Tongue (tissue), 2 donors: ENCODE data around the gene CRTC2. TPM values are rescaled to one million over a fixed set of nuclear protein-coding genes. Genes with fewer than 3 reads are reported as not detected.
"Not testable (repeated sequence)": the region's sequence is repeated elsewhere in the genome, so short reads cannot be mapped to it uniquely, and the experiment has no call there.

Experiments used
- DNase-seq: peaks from one replicate; pipeline ENCODE4 v3.0.0-alpha.2; 2015
- total RNA-seq: library from RNA; depleted of rRNA; stranded (reverse); fragments of >200 nt; gene quantifications from one replicate; pipeline ENCODE4 v1.2.3, GENCODE V29; 2014

The CRTC2 gene
- total RNA-seq, 1 donor from 2014 or later, result 3.2 TPM

DNA sequence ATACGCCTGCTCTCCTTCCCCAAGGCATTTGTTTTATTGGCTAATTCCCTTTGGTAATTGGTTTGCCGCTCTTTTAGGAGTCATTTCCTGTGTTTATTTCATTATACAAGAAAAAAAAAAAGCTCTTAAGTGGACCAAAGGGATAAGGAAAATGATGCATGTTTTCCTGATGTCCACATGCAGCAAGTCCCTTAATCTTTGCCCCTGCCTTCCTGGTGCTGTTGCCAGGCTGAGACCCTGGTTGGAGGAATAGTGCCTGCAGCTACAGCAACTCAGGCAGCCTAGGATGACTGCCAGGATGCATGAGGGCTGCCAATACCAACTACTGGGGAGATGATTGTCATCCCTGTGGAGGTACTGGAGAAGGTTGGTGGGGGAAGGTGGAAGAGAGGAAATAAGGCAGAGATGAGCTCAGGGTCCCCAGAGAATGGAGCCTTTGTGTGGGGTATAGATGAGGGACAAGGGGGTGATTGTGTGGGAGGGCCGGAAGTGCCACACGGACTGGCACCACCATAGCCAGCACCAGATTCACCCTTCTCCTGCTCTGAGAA is 29.5 kb downstream of the CRTC2 start:
- no peak for DNase-seq

- DNase-seq, result no peak
Measured at GRCh38 chr1:153928245-153928644, 30.2 kb downstream of the CRTC2 start.

GRCh38 chr1:153926405-153926804 is 32.0 kb downstream of the CRTC2 start:
- no peak for DNase-seq

- peak; percentile 100 for DNase-seq
Measured at GRCh38 chr1:153922972-153923925, 35.2 kb downstream of the CRTC2 start, which contains the start of gene GATAD2B. GATAD2B (minus strand) TSS chr1:153922972; CDS start chr1:153828347, 94,625 bp downstream.

GRCh38 chr1:153922076-153922971 is 36.1 kb downstream of the CRTC2 start:
- DNase-seq, result no peak

DNA sequence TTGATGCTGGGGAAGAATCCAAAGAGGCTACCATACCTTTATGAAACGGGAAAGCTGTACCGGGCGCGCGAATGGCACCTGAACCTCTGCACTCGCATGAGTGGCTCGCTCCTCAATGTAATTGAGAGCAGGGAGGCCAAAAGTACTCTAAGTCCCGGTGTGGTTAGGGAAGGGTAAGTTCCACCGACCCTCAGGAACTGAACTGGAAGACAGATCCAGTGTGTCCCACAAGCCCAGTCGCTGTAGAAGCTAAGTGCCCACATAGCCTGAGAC is 36.7 kb downstream of the CRTC2 start:
- no peak for DNase-seq

- no peak for DNase-seq
Measured at GRCh38 chr1:153921080-153921802, 37.2 kb downstream of the CRTC2 start.

- DNase-seq, result peak; percentile 35
Measured at GRCh38 chr1:153919876-153920852, 38.2 kb downstream of the CRTC2 start.

DNA sequence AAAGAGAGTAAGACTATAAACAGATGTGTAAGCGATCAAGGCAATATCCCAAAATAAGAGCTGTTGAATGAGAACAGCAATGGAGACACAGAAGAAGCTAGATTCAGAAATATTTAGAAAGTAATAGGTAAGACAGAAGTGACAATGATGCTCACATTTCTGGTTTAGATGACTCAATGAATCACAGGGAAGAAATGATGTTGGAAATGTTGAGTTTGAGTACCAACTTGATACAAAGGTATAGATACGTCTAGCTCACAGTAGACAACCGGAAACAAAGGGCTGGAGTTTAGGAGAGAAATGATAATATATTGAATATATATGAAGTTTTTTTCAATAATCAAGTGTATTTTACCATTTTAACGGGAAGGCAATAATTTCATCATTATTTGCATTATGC is 42.1 kb downstream of the CRTC2 start:
- DNase-seq, result no peak

- no peak for DNase-seq
Measured at GRCh38 chr1:153912349-153912748, 46.1 kb downstream of the CRTC2 start.

DNA sequence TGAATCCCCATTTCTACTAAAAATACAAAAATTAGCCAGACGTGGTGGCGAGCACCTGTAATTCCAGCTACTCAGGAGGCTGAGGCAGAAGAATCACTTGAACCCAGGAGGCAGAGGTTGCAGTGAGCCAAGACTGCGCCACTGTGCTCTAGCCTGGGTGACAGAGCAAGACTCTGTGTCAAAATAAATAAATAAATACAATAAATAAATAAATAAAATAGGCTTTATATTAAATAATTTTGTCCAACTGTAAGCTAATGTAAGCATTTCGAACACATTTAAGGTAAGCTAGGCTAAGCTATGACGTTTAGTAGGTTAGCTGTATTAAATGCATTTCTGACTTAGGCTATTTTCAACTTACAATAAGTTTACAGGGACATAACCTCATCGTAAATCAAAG is 47.9 kb downstream of the CRTC2 start:
- DNase-seq, result not testable (repeated sequence)

DNA sequence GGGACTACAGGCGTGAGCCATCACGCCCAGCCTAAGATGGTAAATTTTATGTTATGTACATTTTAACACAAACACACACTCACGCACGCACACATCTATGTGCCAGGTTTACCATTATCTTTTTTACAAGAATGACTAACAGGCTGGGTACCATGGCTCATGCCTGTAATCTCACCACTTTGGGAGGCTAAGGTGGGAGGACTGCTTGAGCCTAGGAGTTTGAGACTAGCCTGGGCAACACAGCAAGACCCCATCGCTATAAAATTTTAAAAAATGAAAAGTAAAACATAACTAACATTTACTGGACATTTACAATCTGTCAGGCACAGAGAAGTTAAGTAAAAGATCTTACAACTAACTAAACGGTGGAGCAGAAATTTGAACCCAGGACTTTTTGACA is 50.3 kb downstream of the CRTC2 start:
- no peak for DNase-seq

GRCh38 chr1:153907134-153907533 is 51.3 kb downstream of the CRTC2 start:
- DNase-seq, result no peak

GRCh38 chr1:153906396-153906795 is 52.0 kb downstream of the CRTC2 start:
- DNase-seq, result no peak

GRCh38 chr1:153905908-153906307 is 52.5 kb downstream of the CRTC2 start:
- DNase-seq, result not testable (repeated sequence)

DNA sequence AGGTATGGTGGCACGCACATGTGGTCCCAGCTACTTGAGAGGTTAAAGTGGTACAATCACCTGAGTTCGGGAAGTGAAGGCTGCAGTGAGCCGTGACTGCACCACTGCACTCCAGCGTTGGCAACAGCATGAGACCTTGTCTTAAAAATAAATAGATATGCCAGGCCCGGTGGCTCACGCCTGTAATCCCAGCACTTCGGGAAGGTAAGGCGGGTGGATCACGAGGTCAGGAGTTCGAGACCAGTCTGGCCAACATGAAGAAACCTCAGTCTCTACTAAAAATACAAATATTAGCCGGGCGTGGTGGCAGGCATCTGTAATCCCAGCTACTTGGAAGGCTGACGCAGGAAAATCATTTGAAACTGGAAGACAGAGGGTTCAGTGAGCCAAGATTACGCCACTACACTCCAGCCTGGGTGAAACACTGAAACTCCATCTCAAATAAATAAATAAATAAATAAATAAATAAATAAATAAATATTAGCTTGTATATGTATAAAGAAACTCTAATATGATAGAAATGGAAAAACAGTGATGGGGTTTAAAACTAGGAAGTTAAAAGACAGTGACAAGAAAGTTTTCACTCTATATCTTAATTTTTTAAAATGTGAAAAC is 54.5 kb downstream of the CRTC2 start:
- DNase-seq, result no peak

DNA sequence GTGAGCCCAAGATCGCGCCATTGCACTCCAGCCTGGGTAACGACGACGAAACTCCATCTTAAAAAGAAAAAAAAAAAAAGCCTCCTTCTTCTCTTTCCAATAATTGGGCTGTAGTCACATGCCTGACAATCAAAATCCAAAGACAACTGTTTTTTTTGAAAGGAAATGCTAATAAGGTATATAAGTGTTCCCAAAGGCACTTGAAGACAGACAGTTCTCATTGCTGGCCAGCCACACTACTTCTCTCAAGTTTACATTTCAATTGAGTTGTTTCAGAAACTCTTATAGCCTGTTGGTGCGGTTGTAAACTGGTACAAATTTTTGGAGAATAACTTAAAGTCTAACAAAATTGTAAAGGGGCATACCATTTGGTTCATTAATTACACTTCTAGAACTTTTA is 58.9 kb downstream of the CRTC2 start:
- no peak for DNase-seq
